Spleen (tissue), 7 donors: Measurements from ENCODE around the gene SPATA1.

Source experiments
- CTCF ChIP-seq, 11 experiments: fragments of 200-600 bp in 7 of 11; fragments of 450-650 bp in 4 of 11; sonication (generic) in 4 of 11; IDR thresholded peaks in 8 of 11; conservative IDR thresholded peaks in 3 of 11; 1 replicate in 7 of 11; 2 replicates in 4 of 11; pipeline versions ENCODE4 v1.4.0 to v1.8.0; 2016 to 2021; ENCODE audit warnings: antibody characterized with exemption in 11 of 11, inconsistent platforms in 4 of 11, mild to moderate bottlenecking in 1 of 11
- POLR2A ChIP-seq, 3 donors: fragments of 450-650 bp; IDR thresholded peaks; one replicate each; pipeline ENCODE4 v1.5.1; 2017; ENCODE audit warnings: antibody characterized with exemption in 3 of 3, mild to moderate bottlenecking in 1 of 3
- POLR2AphosphoS5 ChIP-seq, 3 donors: sonication (generic); formaldehyde crosslinking; IDR thresholded peaks; one replicate each; pipeline ENCODE4 v1.5.1; 2017; ENCODE audit warnings: antibody characterized with exemption in 3 of 3
- donor health status: DM: no; HTN: no; CAD: no; lungs with moderate emphysema.
- donor health status: DM: no; HTN: no; CAD: no.
- donor health status: DM: no; HTN: no; CAD: no.

- no peak for TF ChIP-seq POLR2A (IDR thresholded peaks at IDR 0.05)
- TF ChIP-seq CTCF (IDR thresholded peaks at IDR 0.05 in 8 of 11, conservative IDR thresholded peaks at IDR 0.05 in 3 of 11): no peak
- no peak for TF ChIP-seq POLR2AphosphoS5 (IDR thresholded peaks at IDR 0.05)
Measured at GRCh38 chr1:84462118-84462517, 44.1 kb upstream of the SPATA1 start.
